HCT116 (cell line): ENCODE data around the gene L1CAM. TPM values are rescaled to one million over a fixed set of nuclear protein-coding genes. Genes with fewer than 3 reads are reported as not detected.

ENCODE experiments used
- ATAC-seq: fragments of 200-7000 bp; cut with Tn5 transposase; 2 replicates; pipeline ENCODE4 v1.9.1; 2020; ENCODE audit warnings: mild to moderate bottlenecking, moderate library complexity
- BruUV-seq: library from RNA; stranded (reverse); fragments of 400-500 nt; replicated peaks from 2 replicates; lab custom pipeline; 2021; lab: Mats Ljungman, UMichigan
- CTCF ChIA-PET: fragments of 300-600 bp; sonication (Branson Sonifier 250); formaldehyde crosslinking; loops from one replicate; lab custom pipeline; 2021; ENCODE audit warnings: antibody characterized with exemption; lab: Charles Lee
- POLR2A ChIA-PET: fragments of 300-600, 350-600 bp; sonication (Branson Sonifier 250); formaldehyde crosslinking; loops from one replicate; lab custom pipeline; 2021; ENCODE audit warnings: antibody characterized with exemption; lab: Charles Lee
- RAD21 ChIA-PET, 2 experiments: fragments of 300-600 bp; sonication (Branson Sonifier 250); formaldehyde crosslinking; loops; one replicate each; lab custom pipeline; 2023; ENCODE audit warnings: low total read pairs in 2 of 2; ENCODE audit not compliant: uncharacterized antibody in 2 of 2, unreplicated experiment in 2 of 2, low non-redundant PET in 1 of 2; lab: Charles Lee
- DNase-seq: peaks from one replicate; pipeline ENCODE4 v3.0.0-alpha.2; 2010; ENCODE audit warnings: low read depth, low spot score
- H2AFZ ChIP-seq: fragments of 200-600 bp; shearing (Covaris generic), sonication (generic); 2 replicates; pipeline ENCODE4 v1.6.1; 2017; ENCODE audit warnings: low read depth, mixed run types, mixed read lengths, antibody characterized with exemption, low read length; ENCODE audit not compliant: poor library complexity, severe bottlenecking
- H3K27ac ChIP-seq: 2 replicates; pipeline ENCODE4 v1.5.1; 2012; ENCODE audit warnings: low read depth, low read length
- H3K27me3 ChIP-seq: fragments of 200-600 bp; sonication (generic); 2 replicates; pipeline ENCODE4 v1.6.1; 2016; ENCODE audit warnings: mixed run types, low read length, mixed read lengths; ENCODE audit not compliant: insufficient read depth
- H3K36me3 ChIP-seq, 2 experiments: fragments of 200-500 bp in 1 of 2; fragments of 200-600 bp in 1 of 2; sonication (Bioruptor generic) in 1 of 2; sonication (generic) in 1 of 2; 2 replicates each; pipeline versions ENCODE4 v1.5.1 to v1.6.1; 2014 to 2016; ENCODE audit warnings: low read length in 2 of 2, inconsistent platforms in 1 of 2, mixed read lengths in 1 of 2, mixed run types in 1 of 2; ENCODE audit not compliant: insufficient read depth in 2 of 2, control insufficient read depth in 1 of 2
- H3K4me1 ChIP-seq, 2 experiments: fragments of 200-600 bp in 1 of 2; sonication (generic) in 1 of 2; 2 replicates each; pipeline versions ENCODE4 v1.5.1 to v1.6.1; 2012 to 2017; ENCODE audit warnings: low read length in 2 of 2, inconsistent platforms in 1 of 2, mild to moderate bottlenecking in 1 of 2, mixed read lengths in 1 of 2, mixed run types in 1 of 2, moderate library complexity in 1 of 2; ENCODE audit not compliant: insufficient read depth in 2 of 2, control insufficient read depth in 1 of 2
- H3K4me2 ChIP-seq: fragments of 200-600 bp; sonication (generic); 2 replicates; pipeline ENCODE4 v1.6.1; 2017; ENCODE audit warnings: mixed run types, low read length, mixed read lengths
- H3K4me3 ChIP-seq, 2 experiments: fragments of 200-600 bp in 1 of 2; sonication (generic) in 1 of 2; replicated peaks in 1 of 2; 2 replicates each; pipeline ENCODE4 v1.5.1; 2011 to 2016; ENCODE audit warnings: low read length in 2 of 2, control low read depth in 1 of 2, low read depth in 1 of 2, mild to moderate bottlenecking in 1 of 2, mixed read lengths in 1 of 2, mixed run types in 1 of 2
- H3K79me2 ChIP-seq: fragments of 200-600 bp; sonication (generic); 2 replicates; pipeline ENCODE4 v1.6.1; 2017; ENCODE audit warnings: mild to moderate bottlenecking, mixed run types, low read length, moderate library complexity, mixed read lengths; ENCODE audit not compliant: insufficient read depth
- H3K9ac ChIP-seq: fragments of 200-600 bp; sonication (generic); 2 replicates; pipeline ENCODE4 v1.6.1; 2016; ENCODE audit warnings: low read length, mixed read lengths
- H3K9me2 ChIP-seq: fragments of 200-600 bp; sonication (generic), shearing (Covaris generic); 2 replicates; pipeline ENCODE4 v1.6.1; 2017; ENCODE audit warnings: mixed run types, mild to moderate bottlenecking, moderate library complexity; ENCODE audit not compliant: insufficient read depth
- H3K9me3 ChIP-seq, 2 experiments: fragments of 200-500 bp in 1 of 2; fragments of 200-600 bp in 1 of 2; sonication (Bioruptor generic) in 1 of 2; sonication (generic) in 1 of 2; 2 replicates each; pipeline ENCODE4 v1.6.1; 2014 to 2017; ENCODE audit warnings: low read length in 2 of 2, mixed read lengths in 2 of 2, inconsistent platforms in 1 of 2, low read depth in 1 of 2, mild to moderate bottlenecking in 1 of 2, mixed run types in 1 of 2, moderate library complexity in 1 of 2; ENCODE audit not compliant: control insufficient read depth in 1 of 2, insufficient read depth in 1 of 2
- H4K20me1 ChIP-seq: fragments of 200-600 bp; sonication (generic), shearing (Covaris generic); 2 replicates; pipeline ENCODE4 v1.6.1; 2017; ENCODE audit warnings: mixed run types, mild to moderate bottlenecking, moderate library complexity; ENCODE audit not compliant: insufficient read depth
- CEBPB ChIP-seq: IDR thresholded peaks from 2 replicates; pipeline ENCODE4 v1.6.1; 2012; ENCODE audit warnings: low read depth
- EGR1 ChIP-seq: IDR thresholded peaks from 2 replicates; pipeline ENCODE4 v1.6.1; 2012; ENCODE audit warnings: low read depth
- ELF1 ChIP-seq: IDR thresholded peaks from 2 replicates; pipeline ENCODE4 v1.6.1; 2012; ENCODE audit warnings: low read depth, borderline replicate concordance
- EZH2phosphoT487 ChIP-seq: fragments of 200-600 bp; IDR thresholded peaks from 2 replicates; pipeline ENCODE4 v1.6.1; 2018; ENCODE audit warnings: antibody characterized with exemption, borderline replicate concordance
- FOSL1 ChIP-seq: IDR thresholded peaks from 2 replicates; pipeline ENCODE4 v1.6.1; 2012; ENCODE audit warnings: low read depth
- POLR2A ChIP-seq: IDR thresholded peaks from 2 replicates; pipeline ENCODE4 v1.7.0; 2011; ENCODE audit warnings: borderline replicate concordance; ENCODE audit not compliant: insufficient read depth, insufficient read length; ENCODE audit errors: extremely low read depth
- RAD21 ChIP-seq: IDR thresholded peaks from 2 replicates; pipeline ENCODE4 v1.6.1; 2012; ENCODE audit warnings: low read depth, mild to moderate bottlenecking
- SP1 ChIP-seq: IDR thresholded peaks from 2 replicates; pipeline ENCODE4 v1.6.1; 2012; ENCODE audit warnings: low read depth
- SRF ChIP-seq: IDR thresholded peaks from 2 replicates; pipeline ENCODE4 v1.6.1; 2012; ENCODE audit warnings: low read depth
- ZFX ChIP-seq: fragments of 450-650 bp; IDR thresholded peaks from 2 replicates; pipeline ENCODE4 v1.6.1; 2017
- ZNF274 ChIP-seq: fragments of 200-500 bp; sonication (Bioruptor generic); IDR thresholded peaks from 2 replicates; pipeline ENCODE4 v1.6.1; 2014; ENCODE audit warnings: mild to moderate bottlenecking, low read depth, low read length, inconsistent platforms
- intact Hi-C: fragments of 100-400 bp; cut with micrococcal nuclease; formaldehyde crosslinking; loops from 2 replicates; pipeline ENCODE4 v1.10.0; 2022
- total RNA-seq: library from RNA; stranded (reverse); gene quantifications from one replicate; pipeline ENCODE4 v1.2.1, GENCODE V29; 2021; ENCODE audit not compliant: unreplicated experiment
- TF ChIP-seq, protein P1 (sequence below): IDR thresholded peaks from 2 replicates; pipeline ENCODE4 v1.6.1; 2012
- TF ChIP-seq, protein P2 (sequence below): IDR thresholded peaks from 2 replicates; pipeline ENCODE4 v1.6.1; 2012
- TF ChIP-seq, protein P3 (sequence below), 3 experiments: fragments of 200-600 bp in 1 of 3; sonication (generic) in 1 of 3; IDR thresholded peaks in 2 of 3; conservative IDR thresholded peaks in 1 of 3; 2 replicates each; pipeline ENCODE4 v1.5.1; 2012 to 2017; ENCODE audit warnings: low read depth in 2 of 3, low read length in 2 of 3, antibody characterized with exemption in 1 of 3, borderline replicate concordance in 1 of 3, control low read depth in 1 of 3, mild to moderate bottlenecking in 1 of 3, mixed read lengths in 1 of 3, mixed run types in 1 of 3, moderate library complexity in 1 of 3; ENCODE audit not compliant: insufficient read depth in 1 of 3
- TF ChIP-seq, protein P4 (sequence below): IDR thresholded peaks from 2 replicates; pipeline ENCODE4 v1.6.1; 2012; ENCODE audit warnings: low read depth
- TF ChIP-seq, protein P5 (sequence below): IDR thresholded peaks from 2 replicates; pipeline ENCODE4 v1.6.1; 2011; ENCODE audit warnings: mild to moderate bottlenecking, low read length, moderate library complexity; ENCODE audit not compliant: insufficient replicate concordance; ENCODE audit errors: extremely low read depth

L1CAM gene
- total RNA-seq, 1 experiment from 2014 or later: 14.8 TPM

DNA sequence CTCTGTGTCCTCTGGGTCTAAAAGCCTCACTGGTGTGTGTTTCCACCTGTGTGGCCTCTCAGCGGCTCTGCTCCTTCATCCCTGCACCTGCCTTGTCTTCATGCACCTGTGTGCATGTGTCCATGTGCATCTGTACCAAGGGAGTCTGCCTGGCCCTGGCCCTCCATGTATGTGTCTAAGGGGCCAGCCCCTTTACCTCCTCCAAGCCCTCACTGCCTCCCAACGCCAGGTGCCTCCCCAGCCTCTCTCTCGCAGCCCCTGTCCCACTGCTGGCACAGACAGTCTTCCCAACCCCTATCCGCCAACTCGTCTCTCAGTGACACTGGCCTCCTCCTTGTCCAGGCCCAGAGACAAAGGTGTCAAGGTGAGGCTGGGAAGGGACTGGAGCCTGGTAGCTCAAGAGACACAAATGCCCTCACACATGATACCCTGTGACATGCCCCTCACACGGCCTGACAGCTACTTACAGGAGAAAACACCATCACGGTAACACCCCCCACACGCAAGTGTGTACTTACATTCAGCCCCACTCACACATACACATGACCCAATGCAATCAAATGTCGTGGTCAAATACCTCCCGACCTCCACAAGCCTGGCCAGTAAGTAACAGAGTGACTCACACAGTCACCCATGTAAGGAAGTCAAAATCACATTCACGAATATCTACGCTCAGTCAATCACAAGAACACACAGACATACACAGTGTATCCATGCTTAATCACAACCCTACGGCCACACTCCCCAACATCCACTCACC is 11.4 kb downstream of the L1CAM start:
- CTCF ChIA-PET: no interaction called here
- RAD21 ChIA-PET: no interaction called here
- POLR2A ChIA-PET: no interaction called here

More for the DNA sequence above, 11.4 kb downstream of the L1CAM start:
- no peak overlapping the region for H3K4me3 ChIP-seq
- no peak overlapping the region for H2AFZ ChIP-seq
- DNase-seq: no peak
- no peaks in the 10 kb centered on the region for H3K4me1 ChIP-seq
- H3K9me2 ChIP-seq: no peaks in the 10 kb centered on the region
- no peak overlapping the region for H3K9ac ChIP-seq
- no peaks in the 10 kb centered on the region for H3K9me3 ChIP-seq
- no peaks in the 10 kb centered on the region for H3K36me3 ChIP-seq
- BruUV-seq: no TSS peak
- no peak overlapping the region for H3K4me2 ChIP-seq
- H4K20me1 ChIP-seq: no peaks in the 10 kb centered on the region
- no peak for ATAC-seq
- no peaks in the 10 kb centered on the region for H3K79me2 ChIP-seq
- no peaks in the 10 kb centered on the region for H3K27me3 ChIP-seq
- TF ChIP-seq RAD21: no peak
- TF ChIP-seq, protein P1, sequence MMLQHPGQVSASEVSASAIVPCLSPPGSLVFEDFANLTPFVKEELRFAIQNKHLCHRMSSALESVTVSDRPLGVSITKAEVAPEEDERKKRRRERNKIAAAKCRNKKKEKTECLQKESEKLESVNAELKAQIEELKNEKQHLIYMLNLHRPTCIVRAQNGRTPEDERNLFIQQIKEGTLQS: no peak
- no peak for TF ChIP-seq ELF1
- TF ChIP-seq ZFX: no peak
- TF ChIP-seq SP1: no peak
- TF ChIP-seq, protein P2, sequence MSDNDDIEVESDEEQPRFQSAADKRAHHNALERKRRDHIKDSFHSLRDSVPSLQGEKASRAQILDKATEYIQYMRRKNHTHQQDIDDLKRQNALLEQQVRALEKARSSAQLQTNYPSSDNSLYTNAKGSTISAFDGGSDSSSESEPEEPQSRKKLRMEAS: no peak
- no peak for TF ChIP-seq POLR2A
- TF ChIP-seq, protein P3, sequence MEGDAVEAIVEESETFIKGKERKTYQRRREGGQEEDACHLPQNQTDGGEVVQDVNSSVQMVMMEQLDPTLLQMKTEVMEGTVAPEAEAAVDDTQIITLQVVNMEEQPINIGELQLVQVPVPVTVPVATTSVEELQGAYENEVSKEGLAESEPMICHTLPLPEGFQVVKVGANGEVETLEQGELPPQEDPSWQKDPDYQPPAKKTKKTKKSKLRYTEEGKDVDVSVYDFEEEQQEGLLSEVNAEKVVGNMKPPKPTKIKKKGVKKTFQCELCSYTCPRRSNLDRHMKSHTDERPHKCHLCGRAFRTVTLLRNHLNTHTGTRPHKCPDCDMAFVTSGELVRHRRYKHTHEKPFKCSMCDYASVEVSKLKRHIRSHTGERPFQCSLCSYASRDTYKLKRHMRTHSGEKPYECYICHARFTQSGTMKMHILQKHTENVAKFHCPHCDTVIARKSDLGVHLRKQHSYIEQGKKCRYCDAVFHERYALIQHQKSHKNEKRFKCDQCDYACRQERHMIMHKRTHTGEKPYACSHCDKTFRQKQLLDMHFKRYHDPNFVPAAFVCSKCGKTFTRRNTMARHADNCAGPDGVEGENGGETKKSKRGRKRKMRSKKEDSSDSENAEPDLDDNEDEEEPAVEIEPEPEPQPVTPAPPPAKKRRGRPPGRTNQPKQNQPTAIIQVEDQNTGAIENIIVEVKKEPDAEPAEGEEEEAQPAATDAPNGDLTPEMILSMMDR (IDR thresholded peaks at IDR 0.05 in 2 of 3, conservative IDR thresholded peaks at IDR 0.05 in 1 of 3; ENCODE audit: borderline replicate concordance in 1 of 3, insufficient read depth in 1 of 3, low read depth in 2 of 3, low read length in 2 of 3): no peak
- TF ChIP-seq CEBPB: no peak
- TF ChIP-seq, protein P4, sequence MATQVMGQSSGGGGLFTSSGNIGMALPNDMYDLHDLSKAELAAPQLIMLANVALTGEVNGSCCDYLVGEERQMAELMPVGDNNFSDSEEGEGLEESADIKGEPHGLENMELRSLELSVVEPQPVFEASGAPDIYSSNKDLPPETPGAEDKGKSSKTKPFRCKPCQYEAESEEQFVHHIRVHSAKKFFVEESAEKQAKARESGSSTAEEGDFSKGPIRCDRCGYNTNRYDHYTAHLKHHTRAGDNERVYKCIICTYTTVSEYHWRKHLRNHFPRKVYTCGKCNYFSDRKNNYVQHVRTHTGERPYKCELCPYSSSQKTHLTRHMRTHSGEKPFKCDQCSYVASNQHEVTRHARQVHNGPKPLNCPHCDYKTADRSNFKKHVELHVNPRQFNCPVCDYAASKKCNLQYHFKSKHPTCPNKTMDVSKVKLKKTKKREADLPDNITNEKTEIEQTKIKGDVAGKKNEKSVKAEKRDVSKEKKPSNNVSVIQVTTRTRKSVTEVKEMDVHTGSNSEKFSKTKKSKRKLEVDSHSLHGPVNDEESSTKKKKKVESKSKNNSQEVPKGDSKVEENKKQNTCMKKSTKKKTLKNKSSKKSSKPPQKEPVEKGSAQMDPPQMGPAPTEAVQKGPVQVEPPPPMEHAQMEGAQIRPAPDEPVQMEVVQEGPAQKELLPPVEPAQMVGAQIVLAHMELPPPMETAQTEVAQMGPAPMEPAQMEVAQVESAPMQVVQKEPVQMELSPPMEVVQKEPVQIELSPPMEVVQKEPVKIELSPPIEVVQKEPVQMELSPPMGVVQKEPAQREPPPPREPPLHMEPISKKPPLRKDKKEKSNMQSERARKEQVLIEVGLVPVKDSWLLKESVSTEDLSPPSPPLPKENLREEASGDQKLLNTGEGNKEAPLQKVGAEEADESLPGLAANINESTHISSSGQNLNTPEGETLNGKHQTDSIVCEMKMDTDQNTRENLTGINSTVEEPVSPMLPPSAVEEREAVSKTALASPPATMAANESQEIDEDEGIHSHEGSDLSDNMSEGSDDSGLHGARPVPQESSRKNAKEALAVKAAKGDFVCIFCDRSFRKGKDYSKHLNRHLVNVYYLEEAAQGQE: no peak
- TF ChIP-seq ZNF274: no peak
- no peak for TF ChIP-seq EZH2phosphoT487
- TF ChIP-seq, protein P5, sequence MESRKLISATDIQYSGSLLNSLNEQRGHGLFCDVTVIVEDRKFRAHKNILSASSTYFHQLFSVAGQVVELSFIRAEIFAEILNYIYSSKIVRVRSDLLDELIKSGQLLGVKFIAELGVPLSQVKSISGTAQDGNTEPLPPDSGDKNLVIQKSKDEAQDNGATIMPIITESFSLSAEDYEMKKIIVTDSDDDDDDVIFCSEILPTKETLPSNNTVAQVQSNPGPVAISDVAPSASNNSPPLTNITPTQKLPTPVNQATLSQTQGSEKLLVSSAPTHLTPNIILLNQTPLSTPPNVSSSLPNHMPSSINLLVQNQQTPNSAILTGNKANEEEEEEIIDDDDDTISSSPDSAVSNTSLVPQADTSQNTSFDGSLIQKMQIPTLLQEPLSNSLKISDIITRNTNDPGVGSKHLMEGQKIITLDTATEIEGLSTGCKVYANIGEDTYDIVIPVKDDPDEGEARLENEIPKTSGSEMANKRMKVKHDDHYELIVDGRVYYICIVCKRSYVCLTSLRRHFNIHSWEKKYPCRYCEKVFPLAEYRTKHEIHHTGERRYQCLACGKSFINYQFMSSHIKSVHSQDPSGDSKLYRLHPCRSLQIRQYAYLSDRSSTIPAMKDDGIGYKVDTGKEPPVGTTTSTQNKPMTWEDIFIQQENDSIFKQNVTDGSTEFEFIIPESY: no peak
- no peak for TF ChIP-seq EGR1
- TF ChIP-seq SRF: no peak
- TF ChIP-seq FOSL1: no peak
- intact Hi-C loops: no loop called here
- H3K27ac ChIP-seq: no peak overlapping the region
